ENCODE measurements around the gene SLC9A9. TPM values are rescaled to one million over a fixed set of nuclear protein-coding genes. Genes with fewer than 3 reads are reported as not detected.

The SLC9A9 gene
- total RNA-seq, 1 experiment from 2014 or later, result not detected

- POLR2A ChIA-PET, result no interaction called here
- CTCF ChIA-PET, result interaction anchor here (1.2 kb wide), 1 partner anchor 78 kb away, joined by 6 read pairs; no protein-coding TSS in a partner anchor
- Mint-ChIP-seq H3K27me3 (ENCODE audit: insufficient read depth, unreplicated experiment) (peaks cover 16% of the 10 kb centered on the region), H3K4me3 (ENCODE audit: unreplicated experiment) (no peak overlapping the region), H3K36me3 (ENCODE audit: insufficient read depth, unreplicated experiment) (no peaks in the 10 kb centered on the region), H3K4me1 (ENCODE audit: low read depth, unreplicated experiment) (no peaks in the 10 kb centered on the region), H3K27ac (ENCODE audit: unreplicated experiment) (no peak overlapping the region), H3K9me3 (ENCODE audit: unreplicated experiment) (no peaks in the 10 kb centered on the region)
- no peaks in the 10 kb centered on the region for H3K4me1 ChIP-seq
- TF ChIP-seq CTCF (IDR thresholded peaks at IDR 0.05; ENCODE audit: insufficient read depth in 1 of 2, low read depth in 1 of 2, low read length in 1 of 2, severe bottlenecking in 1 of 2, unreplicated experiment in 1 of 2), result no peak
- no TSS peak for BruUV-seq (replicated peaks)
- H3K27me3 ChIP-seq (replicated peaks; ENCODE audit: control insufficient read depth, insufficient read depth, low read length), result no peaks in the 10 kb centered on the region
- no peak overlapping the region for H3K4me3 ChIP-seq (ENCODE audit: low read depth, low read length)
- H3K9me3 ChIP-seq, result no peaks in the 10 kb centered on the region
- no peaks in the 10 kb centered on the region for H3K36me3 ChIP-seq (ENCODE audit: control insufficient read depth, insufficient read depth, low read length)
- no peak for DNase-seq
- intact Hi-C loops (cut with micrococcal nuclease; ENCODE audit: unreplicated experiment), result no loop called here
Observed at GRCh38 chr3:143753006-143753405, 95.3 kb downstream of the SLC9A9 start.

- H3K4me1 Mint-ChIP-seq (ENCODE audit: low read depth, unreplicated experiment), result no peaks in the 10 kb centered on the region
- H3K36me3 ChIP-seq (ENCODE audit: control insufficient read depth, insufficient read depth, low read length), result no peaks in the 10 kb centered on the region
- intact Hi-C loops (cut with micrococcal nuclease; ENCODE audit: unreplicated experiment), result no loop called here
- no peak for TF ChIP-seq CTCF (IDR thresholded peaks at IDR 0.05; ENCODE audit: insufficient read depth in 1 of 2, low read depth in 1 of 2, low read length in 1 of 2, severe bottlenecking in 1 of 2, unreplicated experiment in 1 of 2)
- H3K27me3 ChIP-seq (replicated peaks; ENCODE audit: control insufficient read depth, insufficient read depth, low read length), result no peaks in the 10 kb centered on the region
- H3K9me3 Mint-ChIP-seq (ENCODE audit: unreplicated experiment), result no peaks in the 10 kb centered on the region
- no peaks in the 10 kb centered on the region for H3K9me3 ChIP-seq
- no peaks in the 10 kb centered on the region for H3K36me3 Mint-ChIP-seq (ENCODE audit: insufficient read depth, unreplicated experiment)
- no peak overlapping the region for H3K27ac Mint-ChIP-seq (ENCODE audit: unreplicated experiment)
- ChIA-PET POLR2A (no interaction called here), CTCF (interaction anchor here (1.2 kb wide), 1 partner anchor 77 kb away, joined by 6 read pairs; no protein-coding TSS in a partner anchor)
- no peak overlapping the region for H3K4me3 ChIP-seq (ENCODE audit: low read depth, low read length)
- H3K27me3 Mint-ChIP-seq (ENCODE audit: insufficient read depth, unreplicated experiment), result peaks cover 16% of the 10 kb centered on the region
- BruUV-seq (replicated peaks), result no TSS peak
- no peak for DNase-seq
- no peaks in the 10 kb centered on the region for H3K4me1 ChIP-seq
- no peak overlapping the region for H3K4me3 Mint-ChIP-seq (ENCODE audit: unreplicated experiment)
Observed at GRCh38 chr3:143751643-143752178, 96.6 kb downstream of the SLC9A9 start.

DNA sequence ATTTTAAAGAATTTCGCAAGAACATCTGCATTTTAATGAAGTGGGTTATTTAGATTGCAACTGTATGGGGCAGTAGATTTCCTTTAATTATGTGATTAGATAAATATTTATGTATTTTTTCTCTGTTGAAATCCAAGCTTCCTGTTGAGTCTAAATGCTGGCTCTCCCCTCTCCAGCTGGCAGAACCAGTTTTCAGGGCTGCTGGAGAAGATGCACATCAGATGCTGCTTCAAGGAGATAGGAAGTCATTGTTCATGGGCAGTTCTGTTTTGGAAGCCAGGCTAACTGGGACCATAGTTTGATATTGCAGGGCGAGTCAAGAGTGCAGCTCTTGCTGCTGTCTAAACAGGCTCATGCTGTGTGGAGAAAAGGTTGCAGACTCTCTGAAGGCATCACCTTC is 97.4 kb downstream of the SLC9A9 start:
- CTCF ChIA-PET, result no interaction called here
- no peaks in the 10 kb centered on the region for H3K4me1 ChIP-seq
- Mint-ChIP-seq H3K36me3 (ENCODE audit: insufficient read depth, unreplicated experiment) (no peaks in the 10 kb centered on the region), H3K27ac (ENCODE audit: unreplicated experiment) (no peak overlapping the region), H3K27me3 (ENCODE audit: insufficient read depth, unreplicated experiment) (peaks cover 18% of the 10 kb centered on the region), H3K4me1 (ENCODE audit: low read depth, unreplicated experiment) (no peaks in the 10 kb centered on the region), H3K9me3 (ENCODE audit: unreplicated experiment) (no peaks in the 10 kb centered on the region), H3K4me3 (ENCODE audit: unreplicated experiment) (no peak overlapping the region)
- no peak overlapping the region for H3K4me3 ChIP-seq (ENCODE audit: low read depth, low read length)
- H3K9me3 ChIP-seq, result no peaks in the 10 kb centered on the region
- intact Hi-C loops (cut with micrococcal nuclease; ENCODE audit: unreplicated experiment), result no loop called here
- no TSS peak for BruUV-seq (replicated peaks)
- no peak for TF ChIP-seq CTCF (IDR thresholded peaks at IDR 0.05; ENCODE audit: insufficient read depth in 1 of 2, low read depth in 1 of 2, low read length in 1 of 2, severe bottlenecking in 1 of 2, unreplicated experiment in 1 of 2)
- H3K27me3 ChIP-seq (replicated peaks; ENCODE audit: control insufficient read depth, insufficient read depth, low read length), result no peaks in the 10 kb centered on the region
- H3K36me3 ChIP-seq (ENCODE audit: control insufficient read depth, insufficient read depth, low read length), result no peaks in the 10 kb centered on the region
- POLR2A ChIA-PET, result no interaction called here
- no peak for DNase-seq
